NOMO-1 treated with DMSO at 0.1 percent for 48 hours (cell line): ENCODE results near the gene BACE2.
"Not testable (repeated sequence)": the region's sequence is repeated elsewhere in the genome, so short reads cannot be mapped to it uniquely, and the experiment has no call there.

Experiments used
- DNase-seq: peaks from one replicate; lab custom pipeline; 2025; ENCODE audit not compliant: unreplicated experiment; lab: John Stamatoyannopoulos, UW

Gene BACE2

DNA sequence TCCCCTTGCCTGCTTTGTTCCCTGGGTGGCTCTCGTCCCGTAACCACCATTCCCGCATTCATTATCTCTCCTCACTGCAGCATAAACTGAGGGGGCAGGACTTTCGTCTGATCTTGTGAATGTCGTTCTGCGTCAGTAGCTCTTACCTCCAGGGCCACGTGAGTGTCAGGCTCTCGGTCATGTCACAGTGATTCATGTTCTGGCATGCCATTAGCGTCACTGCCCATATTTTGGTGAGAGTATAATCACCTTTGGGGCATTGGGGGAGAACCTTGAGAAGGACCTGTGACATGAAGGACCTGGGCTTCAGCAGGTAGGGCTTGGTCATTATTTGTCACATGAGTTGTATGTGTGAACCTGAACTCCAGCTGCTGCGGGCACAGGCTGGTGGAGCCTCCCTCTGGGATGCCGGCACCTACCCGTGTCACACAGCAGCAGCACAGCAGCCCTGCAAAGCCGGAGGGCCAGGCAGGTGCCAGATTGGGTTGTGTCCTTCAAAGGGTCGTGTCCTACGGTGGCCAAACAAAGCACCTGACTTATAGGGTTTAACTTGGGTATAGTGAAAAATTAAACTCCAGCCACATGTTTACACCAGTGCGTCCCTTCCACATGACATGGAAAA is 68.5 kb downstream of the BACE2 start:
- no peak for DNase-seq

DNA sequence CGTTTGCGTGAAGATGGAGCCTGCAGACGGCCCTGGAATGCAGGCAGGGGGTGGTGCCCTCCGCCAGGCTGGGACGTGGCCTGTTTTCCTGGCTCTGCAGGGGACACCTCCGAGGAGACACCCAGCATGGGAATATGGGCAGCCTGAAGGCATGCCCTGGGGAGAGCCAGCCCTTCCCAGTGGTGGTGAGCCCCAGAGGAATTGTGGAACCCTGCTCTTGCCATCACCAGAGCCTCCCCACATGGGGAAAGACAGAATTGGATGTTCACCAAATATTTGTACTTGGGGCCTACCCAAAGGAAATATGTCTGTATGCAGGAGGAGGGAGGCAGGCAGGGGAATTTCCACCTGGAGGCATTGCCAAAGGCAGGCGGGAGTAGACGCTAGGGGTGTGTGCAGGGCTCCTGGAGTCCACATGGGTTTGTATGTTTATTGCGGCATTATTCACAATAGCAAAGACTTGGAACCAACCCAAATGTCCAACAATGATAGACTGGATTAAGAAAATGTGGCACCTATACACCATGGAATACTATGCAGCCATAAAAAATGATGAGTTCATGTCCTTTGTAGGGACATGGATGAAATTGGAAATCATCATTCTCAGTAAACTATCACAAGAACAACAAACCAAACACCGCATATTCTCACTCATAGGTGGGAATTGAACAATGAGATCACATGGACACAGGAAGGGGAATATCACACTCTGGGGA is 70.3 kb downstream of the BACE2 start:
- not testable (repeated sequence) for DNase-seq

DNA sequence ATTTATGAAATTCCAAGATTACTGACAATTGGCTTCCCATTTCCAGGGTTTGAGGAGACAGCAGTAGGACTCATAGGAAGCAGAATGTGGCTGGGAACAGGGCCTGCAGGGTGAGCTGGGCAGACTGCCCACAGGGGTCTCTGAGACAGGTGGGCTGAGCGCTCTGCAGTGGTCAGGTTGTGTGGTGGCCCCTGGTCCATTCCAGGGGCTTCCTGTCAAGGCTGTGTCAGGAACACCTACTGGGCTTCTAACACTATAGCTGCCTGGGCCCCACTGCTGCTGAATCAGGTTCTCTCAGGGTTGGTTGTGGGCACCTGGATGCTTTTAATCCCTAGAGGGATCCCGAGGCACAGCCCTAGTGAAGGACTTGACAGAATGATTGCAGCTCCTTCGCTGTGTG is 72.1 kb downstream of the BACE2 start:
- no peak for DNase-seq

DNA sequence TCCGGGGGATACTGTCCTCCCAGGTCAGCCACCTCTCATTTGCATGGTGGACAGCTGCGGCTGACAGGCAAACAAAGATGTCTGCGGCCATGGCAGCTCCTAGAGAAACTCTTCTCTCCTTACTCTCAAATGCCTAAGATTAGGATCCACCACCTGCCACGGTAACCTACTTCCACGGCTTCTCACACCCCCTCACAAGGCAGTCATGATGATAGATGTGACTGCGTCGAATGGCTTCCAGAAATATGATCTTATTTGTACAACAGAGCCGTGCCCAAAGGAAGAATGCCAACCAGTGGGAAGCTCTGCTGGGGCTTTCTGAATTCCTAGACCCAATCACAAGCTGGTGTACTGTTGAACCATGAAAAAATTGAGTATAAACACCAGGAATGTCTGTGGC is 73.4 kb downstream of the BACE2 start:
- DNase-seq, result no peak

DNA sequence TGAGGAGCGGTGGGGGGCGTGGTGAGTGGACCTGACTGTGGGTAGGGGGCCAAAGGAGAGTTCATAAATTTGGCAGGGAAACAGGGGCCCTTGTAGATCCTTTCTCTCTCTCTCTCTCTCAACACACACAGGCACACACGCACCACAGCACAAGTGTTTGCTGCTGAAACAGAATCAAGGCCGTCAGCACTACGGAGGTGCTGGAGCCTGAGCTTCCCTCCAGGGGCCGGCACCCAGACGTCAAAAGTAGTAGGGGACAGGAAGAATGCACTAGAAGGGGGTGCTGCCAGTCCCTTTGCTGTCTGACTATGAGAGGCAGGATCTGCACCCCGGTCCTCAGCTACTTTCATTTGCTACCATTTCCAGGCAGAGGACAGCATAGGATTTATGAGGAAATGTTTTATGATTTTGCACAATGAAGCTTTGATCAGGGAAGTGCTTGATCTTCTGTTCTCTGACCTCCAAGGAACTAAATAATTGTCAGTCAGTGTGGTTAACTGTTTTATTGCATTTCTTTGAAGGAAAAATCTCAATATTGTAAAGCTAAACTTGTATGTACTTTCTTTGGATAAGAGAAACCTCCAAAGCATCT is 74.4 kb downstream of the BACE2 start:
- DNase-seq, result no peak

DNA sequence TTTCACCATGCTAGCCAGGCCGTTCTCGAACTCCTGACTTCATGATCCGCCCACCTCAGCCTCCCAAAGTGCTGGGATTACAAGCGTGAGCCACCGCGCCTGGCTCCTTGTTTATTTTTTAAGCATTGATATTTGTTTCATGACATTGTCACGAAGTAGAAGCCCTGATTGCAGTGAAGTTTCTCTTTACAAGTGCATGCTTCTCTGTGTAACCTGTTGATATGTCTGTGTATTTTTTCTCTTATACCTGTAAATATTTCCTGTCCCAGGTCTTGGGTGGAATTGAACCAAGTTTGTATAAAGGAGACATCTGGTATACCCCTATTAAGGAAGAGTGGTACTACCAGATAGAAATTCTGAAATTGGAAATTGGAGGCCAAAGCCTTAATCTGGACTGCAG is 75.1 kb downstream of the BACE2 start:
- DNase-seq, result no peak

DNA sequence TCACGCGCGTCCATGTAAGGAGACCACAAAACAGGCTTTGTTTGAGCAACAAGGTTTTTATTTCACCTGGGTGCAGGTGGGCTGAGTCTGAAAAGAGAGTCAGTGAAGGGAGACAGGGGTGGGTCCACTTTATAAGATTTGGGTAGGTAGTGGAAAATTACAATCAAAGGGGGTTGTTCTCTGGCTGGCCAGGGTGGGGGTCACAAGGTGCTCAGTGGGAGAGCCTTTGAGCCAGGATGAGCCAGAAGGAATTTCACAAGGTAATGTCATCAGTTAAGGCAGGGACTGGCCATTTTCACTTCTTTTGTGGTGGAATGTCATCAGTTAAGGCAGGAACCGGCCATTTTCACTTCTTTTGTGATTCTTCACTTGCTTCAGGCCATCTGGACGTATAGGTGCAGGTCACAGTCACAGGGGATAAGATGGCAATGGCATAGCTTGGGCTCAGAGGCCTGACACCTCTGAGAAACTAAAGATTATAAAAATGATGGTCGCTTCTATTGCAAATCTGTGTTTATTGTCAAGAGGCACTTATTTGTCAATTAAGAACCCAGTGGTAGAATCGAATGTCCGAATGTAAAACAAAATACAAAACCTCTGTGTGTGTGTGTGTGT is 76.4 kb downstream of the BACE2 start:
- not testable (repeated sequence) for DNase-seq

DNA sequence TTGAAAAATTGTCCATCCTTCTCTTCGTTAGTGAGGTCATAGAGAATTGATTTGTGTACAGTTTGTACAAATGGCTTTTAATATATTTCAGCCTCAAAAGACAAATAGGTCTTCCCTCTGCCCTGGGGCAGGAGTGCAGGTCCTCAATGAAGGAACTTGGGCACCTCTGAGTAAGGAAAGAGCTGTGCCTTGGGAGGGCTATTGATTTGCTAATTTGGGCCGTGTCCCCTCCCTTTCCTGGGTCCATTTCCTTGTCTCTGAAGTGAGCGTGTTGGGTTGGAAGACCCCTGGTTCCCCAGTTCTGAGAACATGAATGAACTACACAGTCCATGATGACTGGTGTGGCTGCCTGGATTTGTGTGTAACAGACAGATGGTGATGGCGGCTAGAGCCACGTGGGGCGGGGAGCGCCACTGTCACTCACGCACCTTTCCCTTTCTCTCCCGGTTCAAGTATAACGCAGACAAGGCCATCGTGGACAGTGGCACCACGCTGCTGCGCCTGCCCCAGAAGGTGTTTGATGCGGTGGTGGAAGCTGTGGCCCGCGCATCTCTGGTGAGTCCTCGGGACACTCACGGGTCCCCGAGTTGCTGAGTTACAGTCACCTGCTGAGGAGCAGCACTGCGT is 77.7 kb downstream of the BACE2 start:
- no peak for DNase-seq

DNA sequence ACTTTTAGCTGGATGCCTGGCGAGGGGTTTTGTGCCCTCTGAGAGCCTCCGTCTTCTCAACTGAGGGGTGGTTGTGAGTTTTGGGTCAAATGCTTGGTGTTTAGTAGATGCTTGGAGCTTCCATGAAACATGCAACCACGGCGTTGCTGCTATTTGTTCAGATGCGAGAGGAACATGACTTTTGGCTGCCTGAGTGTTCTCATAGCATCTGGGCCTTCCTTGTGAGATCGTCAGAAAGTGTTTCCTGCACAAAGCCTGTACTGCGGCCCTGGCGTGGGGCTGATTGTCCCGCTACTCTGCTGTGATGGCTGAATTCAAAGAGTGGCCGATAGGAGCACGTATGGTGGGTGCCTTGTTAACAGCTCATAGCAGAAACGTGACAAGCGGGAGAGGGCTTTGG is 78.8 kb downstream of the BACE2 start:
- DNase-seq, result no peak

DNA sequence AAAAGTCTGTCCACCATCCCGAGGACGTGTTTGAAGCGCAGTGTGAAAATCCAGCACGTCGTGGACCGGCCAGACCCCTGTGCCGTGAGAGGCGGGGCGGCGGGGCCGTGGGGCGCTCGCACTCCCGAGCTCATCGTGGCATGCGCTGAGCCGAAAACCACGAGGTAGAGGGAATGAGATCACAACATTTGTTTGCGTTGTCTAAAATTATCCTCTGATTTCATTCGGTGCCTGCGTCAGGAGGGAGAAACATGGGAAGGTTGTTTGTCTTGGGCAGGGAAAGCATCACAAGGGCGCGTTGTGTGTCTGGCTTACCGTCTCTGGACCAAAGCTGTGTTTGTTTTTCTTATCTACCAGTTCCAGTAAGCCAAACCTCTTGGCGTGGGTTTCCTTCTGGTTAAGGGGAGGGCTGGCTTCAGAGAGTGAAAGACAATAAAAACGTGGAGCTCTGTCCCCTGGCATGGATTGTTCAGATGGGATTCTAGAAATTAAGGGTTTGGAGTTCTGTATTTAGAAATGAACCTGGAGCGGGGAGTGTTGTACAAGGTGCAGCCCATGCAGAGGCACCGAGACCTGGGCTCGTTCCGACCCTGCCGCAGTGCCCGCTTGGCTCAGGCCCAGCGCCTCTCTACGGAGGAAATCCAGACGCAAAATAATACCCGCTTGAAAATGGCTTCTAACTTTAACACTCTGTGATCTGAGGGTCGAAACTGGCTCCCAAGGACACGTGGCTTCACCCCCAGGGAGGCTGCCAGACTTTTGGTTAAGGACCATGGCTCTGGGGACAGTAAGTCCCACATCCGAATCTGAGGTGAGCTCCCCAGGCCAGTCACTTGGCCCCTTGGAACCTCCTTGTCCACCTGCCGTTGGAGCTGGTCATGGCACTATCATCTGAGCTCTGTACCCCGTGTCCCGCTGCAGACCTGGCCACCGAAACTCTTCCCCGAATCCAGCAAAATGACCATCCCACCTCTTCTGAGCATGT is 79.9 kb downstream of the BACE2 start:
- no peak for DNase-seq

DNA sequence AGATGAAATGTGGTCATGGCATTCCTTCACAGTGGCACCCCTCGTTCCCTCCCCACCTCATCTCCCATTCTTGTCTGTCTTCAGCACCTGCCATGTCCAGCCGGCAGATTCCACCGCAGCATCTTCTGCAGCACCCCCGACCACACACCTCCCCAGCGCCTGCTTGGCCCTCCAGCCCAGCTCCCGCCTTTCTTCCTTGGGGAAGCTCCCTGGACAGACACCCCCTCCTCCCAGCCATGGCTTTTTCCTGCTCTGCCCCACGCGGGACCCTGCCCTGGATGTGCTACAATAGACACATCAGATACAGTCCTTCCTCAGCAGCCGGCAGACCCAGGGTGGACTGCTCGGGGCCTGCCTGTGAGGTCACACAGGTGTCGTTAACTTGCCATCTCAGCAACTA is 81.5 kb downstream of the BACE2 start:
- no peak for DNase-seq

DNA sequence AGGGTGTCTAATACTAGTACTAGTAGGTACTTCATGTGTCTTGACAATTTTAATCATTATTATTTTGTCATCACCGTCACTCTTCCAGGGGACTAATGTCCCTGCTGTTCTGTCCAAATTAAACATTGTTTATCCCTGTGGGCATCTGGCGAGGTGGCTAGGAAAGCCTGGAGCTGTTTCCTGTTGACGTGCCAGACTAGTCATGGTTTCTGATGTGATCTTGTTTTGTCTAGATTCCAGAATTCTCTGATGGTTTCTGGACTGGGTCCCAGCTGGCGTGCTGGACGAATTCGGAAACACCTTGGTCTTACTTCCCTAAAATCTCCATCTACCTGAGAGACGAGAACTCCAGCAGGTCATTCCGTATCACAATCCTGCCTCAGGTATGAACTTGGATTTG is 82.6 kb downstream of the BACE2 start:
- no peak for DNase-seq

DNA sequence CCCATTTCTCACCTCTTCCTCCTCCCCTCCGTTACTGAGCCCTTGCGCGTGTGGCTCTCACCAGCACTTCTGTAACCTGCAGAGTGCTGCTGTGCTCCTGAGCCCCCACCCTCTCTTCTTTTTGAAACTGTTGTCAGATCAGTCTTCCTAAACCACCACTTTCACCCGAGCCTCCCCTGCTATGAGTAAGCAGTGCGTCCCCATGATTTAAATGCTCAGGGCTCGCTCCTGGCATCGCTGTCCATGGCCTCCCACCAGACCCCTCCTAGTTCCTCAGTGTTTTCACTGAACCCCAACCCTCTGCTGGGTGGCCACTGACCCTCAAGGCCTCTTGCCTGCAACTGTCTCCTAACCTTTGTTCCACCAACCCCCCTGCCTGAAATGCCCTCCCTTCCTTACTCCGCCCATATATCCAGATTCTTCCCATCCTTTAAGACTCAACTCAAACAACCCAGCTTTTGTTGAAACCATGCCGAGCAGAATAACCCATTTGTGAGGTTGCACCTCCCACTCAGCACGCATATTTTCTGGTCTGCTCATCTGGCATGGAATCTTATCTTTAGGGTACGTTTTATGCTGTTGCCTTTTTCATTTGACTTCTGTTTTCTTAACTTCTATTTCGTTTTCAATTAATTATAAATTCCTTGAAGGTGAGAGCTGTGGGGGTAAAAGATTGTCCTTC is 84.1 kb downstream of the BACE2 start:
- no peak for DNase-seq

DNA sequence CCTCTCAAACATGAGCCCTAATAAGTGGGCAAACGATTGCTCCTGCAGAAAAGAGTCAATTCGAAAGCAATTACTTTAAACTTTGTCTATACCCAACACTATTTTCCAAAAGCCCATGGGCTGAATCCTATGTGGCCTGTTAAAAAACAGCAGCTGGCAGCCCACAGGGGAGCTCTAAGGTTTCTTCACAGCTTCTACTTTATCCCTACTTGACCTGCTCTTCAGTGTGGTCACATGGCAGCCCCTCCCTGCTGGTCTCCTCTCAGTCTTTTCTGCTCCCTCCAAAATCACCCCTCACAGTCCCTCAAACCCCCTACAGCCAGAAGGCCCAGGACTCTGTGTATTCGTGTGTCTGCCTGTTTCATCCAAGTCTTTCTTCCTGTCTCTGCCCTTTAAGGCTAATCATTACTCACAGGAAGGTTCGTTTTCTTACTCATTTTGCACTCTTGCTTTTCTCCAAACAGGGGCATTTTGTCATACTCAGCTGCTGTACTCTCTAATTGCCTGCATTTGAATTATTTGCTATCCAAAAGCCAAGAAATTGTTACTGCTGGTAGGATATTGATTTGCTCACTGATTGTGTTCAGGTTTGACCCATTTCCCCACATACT is 86.2 kb downstream of the BACE2 start:
- no peak for DNase-seq

DNA sequence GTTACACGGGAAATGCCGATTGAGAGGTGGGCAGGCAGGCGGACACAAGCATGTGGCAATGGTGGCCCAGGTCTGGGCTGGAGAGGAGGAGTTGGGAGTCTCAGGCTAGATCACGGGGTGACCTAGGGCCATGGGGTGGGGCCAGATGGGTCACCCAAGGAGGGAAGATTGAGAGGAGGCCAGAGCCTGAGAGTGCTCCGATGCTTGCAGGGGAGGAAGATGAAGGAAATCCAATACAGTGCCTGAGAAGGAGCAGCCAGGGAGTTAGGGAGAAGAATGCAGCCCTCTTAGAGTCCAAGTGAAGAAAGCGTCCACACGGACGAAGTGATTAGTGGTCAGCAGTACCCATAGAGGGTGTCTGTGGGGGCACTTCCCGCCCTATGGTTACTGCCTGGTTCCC is 87.2 kb downstream of the BACE2 start:
- no peak for DNase-seq

DNA sequence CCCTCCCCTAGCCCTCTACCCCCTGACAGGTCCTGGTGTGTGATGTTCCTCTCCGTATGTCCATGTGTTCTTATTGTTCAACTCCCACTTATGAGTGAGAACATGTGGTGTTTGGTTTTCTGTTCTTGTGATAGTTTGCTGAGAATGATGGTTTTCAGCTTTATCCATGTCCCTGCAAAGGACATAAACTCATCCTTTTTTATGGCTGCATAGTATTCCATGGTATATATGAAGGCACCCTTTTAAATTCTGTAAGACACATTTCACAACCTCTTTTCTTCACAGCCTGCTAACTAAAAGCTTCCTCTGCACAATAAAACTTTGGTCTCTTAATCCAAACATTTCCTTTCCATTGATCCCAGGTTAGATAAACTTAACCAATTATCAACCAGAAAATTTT is 88.3 kb downstream of the BACE2 start:
- DNase-seq, result not testable (repeated sequence)

DNA sequence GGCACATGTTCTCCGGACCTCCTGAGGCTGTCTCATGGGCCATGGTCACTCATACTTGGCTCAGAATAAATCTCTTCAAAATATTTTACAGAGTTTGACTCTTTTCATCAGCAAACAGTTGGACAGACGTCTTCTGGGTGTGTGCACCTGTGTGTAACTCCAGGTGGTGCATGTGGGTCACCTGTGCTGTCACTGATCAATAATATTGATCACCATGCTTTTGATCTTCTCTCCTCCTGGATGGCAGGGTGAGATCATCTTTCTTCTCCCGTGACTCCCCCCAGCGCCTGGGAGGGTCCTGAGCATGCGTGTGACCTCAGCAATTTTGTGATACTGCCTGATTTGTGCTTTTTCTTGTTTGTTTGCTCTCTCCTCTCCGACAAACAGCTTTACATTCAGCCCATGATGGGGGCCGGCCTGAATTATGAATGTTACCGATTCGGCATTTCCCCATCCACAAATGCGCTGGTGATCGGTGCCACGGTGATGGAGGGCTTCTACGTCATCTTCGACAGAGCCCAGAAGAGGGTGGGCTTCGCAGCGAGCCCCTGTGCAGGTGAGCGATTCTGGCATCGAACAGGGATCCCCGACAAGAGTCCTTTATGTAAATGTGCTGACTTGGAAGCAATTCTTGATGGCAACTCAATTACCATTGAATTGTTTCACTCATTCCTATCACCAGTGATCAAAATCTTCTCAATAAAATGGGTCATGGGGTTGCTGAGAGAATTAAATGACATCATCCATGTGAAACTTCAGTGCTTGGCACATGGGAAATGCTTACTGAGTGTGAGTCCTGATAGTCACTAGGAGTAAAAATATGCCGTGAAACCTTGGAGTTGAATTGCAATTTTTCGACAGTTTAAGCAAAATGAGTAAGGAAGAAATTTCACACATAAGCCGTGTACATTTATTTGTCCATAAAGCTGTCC is 89.1 kb downstream of the BACE2 start:
- no peak for DNase-seq

DNA sequence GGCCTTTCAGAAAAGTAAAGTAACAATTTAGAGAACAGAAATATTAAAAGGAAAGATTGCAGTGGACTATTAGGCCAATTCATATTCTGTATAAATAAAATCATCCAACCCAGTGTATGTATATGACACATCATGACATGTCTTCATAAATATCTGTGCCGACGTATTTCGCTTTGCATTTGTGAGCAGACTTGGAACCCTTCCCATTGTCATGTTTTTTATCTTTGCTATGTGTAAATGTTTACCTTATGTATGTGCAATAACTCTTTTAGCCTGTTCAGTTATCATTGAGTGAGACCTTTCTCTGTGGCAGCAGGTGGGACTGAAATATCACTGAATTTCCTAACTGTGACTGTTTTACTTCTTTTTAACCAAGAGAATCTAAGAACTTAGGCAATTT is 90.7 kb downstream of the BACE2 start:
- no peak for DNase-seq
